Activated T-cell treated with anti-CD3 and anti-CD28 coated beads, Interleukin-2, amount 50 U/mL, for 24 hours (primary cell): ENCODE results near the gene COX14.

Experiments
- DNase-seq: peaks from one replicate; pipeline ENCODE4 v3.0.0-alpha.2; 2020
- H3K27ac Mint-ChIP-seq: 2 replicates; pipeline ENCODE4 v1.8.0; 2020; ENCODE audit warnings: mild to moderate bottlenecking, mixed read lengths
- H3K27me3 Mint-ChIP-seq: 2 replicates; pipeline ENCODE4 v1.8.0; 2020; ENCODE audit warnings: mixed read lengths
- H3K36me3 Mint-ChIP-seq: 2 replicates; pipeline ENCODE4 v1.8.0; 2020; ENCODE audit warnings: low read depth, mixed read lengths
- H3K4me1 Mint-ChIP-seq: 2 replicates; pipeline ENCODE4 v1.8.0; 2020; ENCODE audit warnings: low read depth, mixed read lengths
- H3K4me3 Mint-ChIP-seq: 2 replicates; pipeline ENCODE4 v1.8.0; 2020; ENCODE audit warnings: mild to moderate bottlenecking, moderate library complexity, mixed read lengths
- H3K9me3 Mint-ChIP-seq: 2 replicates; pipeline ENCODE4 v1.8.0; 2020; ENCODE audit warnings: mixed read lengths

The COX14 gene

DNA sequence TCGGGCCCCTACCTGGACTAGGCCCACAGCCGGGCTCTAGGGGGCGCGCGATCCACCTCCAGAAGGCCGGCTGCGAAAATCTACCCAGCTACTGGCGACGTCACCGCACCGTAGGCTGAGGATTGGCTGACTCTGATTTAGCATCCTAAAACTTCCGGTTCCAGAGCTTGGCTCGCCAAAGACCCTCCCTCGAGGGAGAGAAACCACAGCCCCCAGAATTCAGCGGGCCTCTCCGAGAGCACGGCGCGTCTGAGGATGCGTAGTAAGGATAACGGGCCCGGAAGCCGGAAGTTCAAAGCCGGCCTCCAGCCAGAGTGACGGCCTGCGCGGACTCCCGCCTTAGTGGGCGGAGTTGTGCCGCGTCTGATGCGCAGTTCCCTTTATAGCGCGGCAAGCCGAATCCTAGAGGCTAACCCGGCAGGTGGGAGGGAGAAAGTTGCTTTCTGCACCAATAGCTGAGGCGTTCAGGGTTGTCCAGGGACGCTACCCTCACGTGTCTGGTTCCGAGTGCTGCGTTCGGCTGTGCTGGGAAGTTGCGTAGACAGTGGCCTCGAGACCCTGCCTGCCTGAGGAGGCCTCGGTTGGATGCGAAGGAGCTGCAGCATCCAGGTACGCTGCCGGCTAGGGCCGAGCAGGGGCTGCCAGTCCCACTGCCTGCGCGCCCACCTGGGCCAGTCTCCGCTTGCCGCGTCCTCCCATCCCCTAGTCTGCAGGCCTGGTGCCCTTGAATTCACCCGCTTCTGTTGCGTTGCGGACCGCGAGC lies at the start of gene COX14:
TSS of gene COX14 (plus strand) at position 544 of the 763 bp plus-strand sequence. CDS start 7,808 bp downstream, outside the sequence.
- no peaks in the 10 kb centered on the region for H3K27me3 Mint-ChIP-seq
- no peaks in the 10 kb centered on the region for H3K9me3 Mint-ChIP-seq
- peaks cover 41% of the 10 kb centered on the region for H3K4me1 Mint-ChIP-seq
- peak within 1 kb of the TSS; percentile 99 for H3K4me3 Mint-ChIP-seq
- peaks cover 33% of the 10 kb centered on the region for H3K36me3 Mint-ChIP-seq
- H3K27ac Mint-ChIP-seq = peak within 1 kb of the TSS; percentile 99
- peak; percentile 99 for DNase-seq

DNA sequence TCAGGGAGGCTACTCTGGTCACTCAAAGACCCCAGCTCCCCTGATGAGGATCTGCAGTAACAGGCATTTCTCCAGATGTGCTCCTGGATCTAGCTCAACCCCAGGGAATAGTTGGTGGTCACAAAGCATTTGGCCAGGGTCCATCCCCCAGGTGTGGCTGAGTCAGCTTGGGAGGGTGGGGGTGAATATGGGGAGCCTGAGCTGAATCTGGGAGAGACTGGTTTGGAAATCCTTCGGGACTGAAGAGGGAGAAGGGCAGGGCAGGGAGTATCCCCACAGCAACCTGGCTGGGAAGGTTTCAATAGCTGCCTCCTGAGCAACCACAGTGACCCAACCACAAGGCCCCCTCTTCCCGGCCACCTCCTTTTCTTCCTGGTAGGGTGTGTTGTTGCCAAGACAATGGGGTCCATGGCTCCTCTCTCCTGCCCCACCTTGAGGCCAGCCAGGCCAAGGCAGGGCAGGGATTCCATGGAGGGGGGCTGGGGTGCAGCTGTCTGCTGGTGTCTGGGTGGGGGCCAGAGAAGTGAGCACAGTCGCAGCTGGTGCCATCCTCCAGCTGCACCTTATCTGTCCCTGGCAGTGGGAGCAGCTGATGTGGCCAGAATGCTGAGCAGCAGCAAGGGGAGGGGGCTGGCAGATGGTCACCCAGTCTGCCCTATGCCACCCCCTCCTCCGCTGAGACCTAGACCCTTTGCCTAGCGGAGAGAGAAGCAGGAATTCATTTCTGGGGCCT lies 49.1 kb upstream of the COX14 start:
- H3K4me1 Mint-ChIP-seq = peaks cover 28% of the 10 kb centered on the region
- H3K27me3 Mint-ChIP-seq = peaks cover 16% of the 10 kb centered on the region
- no peak overlapping the region for H3K27ac Mint-ChIP-seq
- H3K36me3 Mint-ChIP-seq = peaks cover 26% of the 10 kb centered on the region
- no peak overlapping the region for H3K4me3 Mint-ChIP-seq
- DNase-seq = no peak
- H3K9me3 Mint-ChIP-seq = no peaks in the 10 kb centered on the region

GRCh38 chr12:50065726-50066310 lies 46.2 kb upstream of the COX14 start:
- peaks cover 12% of the 10 kb centered on the region for H3K36me3 Mint-ChIP-seq
- H3K27me3 Mint-ChIP-seq = no peaks in the 10 kb centered on the region
- no peak overlapping the region for H3K27ac Mint-ChIP-seq
- no peaks in the 10 kb centered on the region for H3K9me3 Mint-ChIP-seq
- DNase-seq = no peak
- H3K4me3 Mint-ChIP-seq = no peak overlapping the region
- peaks cover 9% of the 10 kb centered on the region for H3K4me1 Mint-ChIP-seq

DNA sequence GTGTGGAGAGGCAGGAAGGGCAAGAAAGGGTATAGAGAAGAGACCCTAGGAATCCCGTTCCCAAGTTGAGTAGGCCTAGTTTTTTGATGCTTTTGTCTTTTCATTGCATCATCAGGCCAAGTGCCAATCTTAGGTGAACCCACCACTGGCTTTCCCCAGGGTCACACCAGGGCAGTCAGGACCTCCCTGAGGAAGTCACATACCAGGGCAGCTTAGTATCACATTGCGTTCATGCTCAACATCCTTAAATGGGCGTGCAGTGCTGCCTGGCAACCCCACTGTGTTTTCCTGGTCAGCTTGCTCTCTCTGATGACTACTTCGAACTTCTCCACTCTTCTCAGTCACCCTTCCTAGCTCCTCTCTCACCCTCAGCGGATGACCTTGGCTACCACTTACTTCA lies 45.6 kb upstream of the COX14 start:
- Mint-ChIP-seq H3K36me3 (peaks cover 8% of the 10 kb centered on the region), H3K27me3 (no peaks in the 10 kb centered on the region), H3K27ac (no peak overlapping the region), H3K4me3 (no peak overlapping the region), H3K4me1 (peaks cover 6% of the 10 kb centered on the region), H3K9me3 (no peaks in the 10 kb centered on the region)
- DNase-seq = no peak

- Mint-ChIP-seq H3K36me3 (peaks cover 5% of the 10 kb centered on the region), H3K27ac (no peak overlapping the region), H3K4me1 (peaks cover 6% of the 10 kb centered on the region), H3K27me3 (no peaks in the 10 kb centered on the region), H3K4me3 (no peak overlapping the region), H3K9me3 (no peaks in the 10 kb centered on the region)
- DNase-seq = no peak
These were observed 43.0 kb upstream of the COX14 start for GRCh38 chr12:50069069-50069468.

GRCh38 chr12:50069539-50069938 lies 42.5 kb upstream of the COX14 start:
- Mint-ChIP-seq H3K4me3 (no peak overlapping the region), H3K9me3 (no peaks in the 10 kb centered on the region), H3K27ac (no peak overlapping the region), H3K4me1 (peaks cover 6% of the 10 kb centered on the region), H3K27me3 (no peaks in the 10 kb centered on the region), H3K36me3 (peaks cover 5% of the 10 kb centered on the region)
- no peak for DNase-seq

DNA sequence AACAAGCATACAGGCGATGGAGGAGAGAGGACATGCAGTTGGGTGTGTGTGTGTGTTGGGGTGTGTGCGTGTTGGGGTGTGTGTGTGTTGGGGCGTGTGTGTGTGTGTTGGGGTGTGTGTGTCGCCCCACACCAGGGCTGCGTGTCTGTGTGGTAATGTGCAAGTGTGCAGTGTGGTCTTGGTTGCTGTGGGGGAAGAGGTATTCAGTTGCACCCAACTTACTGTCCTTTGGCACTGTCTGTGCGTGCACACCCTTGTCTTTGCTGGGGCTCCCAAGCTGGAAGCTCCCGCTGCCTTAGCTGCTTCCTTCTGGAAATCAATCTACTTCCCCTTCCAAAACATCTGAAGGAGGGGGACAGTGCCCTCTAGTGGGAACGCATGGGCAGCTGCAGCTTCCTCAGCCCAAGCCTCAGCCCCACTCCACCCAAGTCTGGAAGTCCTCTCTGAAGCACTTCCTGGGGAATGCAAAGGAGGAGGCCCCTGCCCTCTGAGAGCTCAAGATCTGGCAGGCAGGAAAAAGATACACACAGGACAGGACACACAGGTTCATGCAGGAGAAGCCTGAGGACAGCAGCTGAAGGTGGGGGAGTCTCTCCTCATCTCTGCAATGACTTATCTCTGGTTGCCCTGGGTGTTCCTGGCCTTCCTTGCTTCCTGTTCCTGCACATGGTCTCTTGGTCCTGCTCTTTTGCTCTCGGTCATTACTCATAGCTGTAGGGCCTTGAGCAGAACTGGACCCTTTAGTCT lies 41.5 kb upstream of the COX14 start:
- H3K27ac Mint-ChIP-seq = no peak overlapping the region
- H3K9me3 Mint-ChIP-seq = no peaks in the 10 kb centered on the region
- H3K27me3 Mint-ChIP-seq = no peaks in the 10 kb centered on the region
- no peak overlapping the region for H3K4me3 Mint-ChIP-seq
- DNase-seq = peak; percentile 74
- H3K4me1 Mint-ChIP-seq = peaks cover 9% of the 10 kb centered on the region
- peaks cover 5% of the 10 kb centered on the region for H3K36me3 Mint-ChIP-seq

- Mint-ChIP-seq H3K9me3 (no peaks in the 10 kb centered on the region), H3K27me3 (no peaks in the 10 kb centered on the region), H3K27ac (no peak overlapping the region), H3K36me3 (peaks cover 5% of the 10 kb centered on the region), H3K4me3 (no peak overlapping the region), H3K4me1 (peaks cover 8% of the 10 kb centered on the region)
- DNase-seq = no peak
These were observed 39.7 kb upstream of the COX14 start for GRCh38 chr12:50072198-50072907.

GRCh38 chr12:50073206-50073605 lies 38.8 kb upstream of the COX14 start:
- Mint-ChIP-seq H3K27ac (no peak overlapping the region), H3K4me1 (peaks cover 8% of the 10 kb centered on the region), H3K27me3 (no peaks in the 10 kb centered on the region), H3K9me3 (no peaks in the 10 kb centered on the region), H3K4me3 (no peak overlapping the region), H3K36me3 (peaks cover 5% of the 10 kb centered on the region)
- no peak for DNase-seq

DNA sequence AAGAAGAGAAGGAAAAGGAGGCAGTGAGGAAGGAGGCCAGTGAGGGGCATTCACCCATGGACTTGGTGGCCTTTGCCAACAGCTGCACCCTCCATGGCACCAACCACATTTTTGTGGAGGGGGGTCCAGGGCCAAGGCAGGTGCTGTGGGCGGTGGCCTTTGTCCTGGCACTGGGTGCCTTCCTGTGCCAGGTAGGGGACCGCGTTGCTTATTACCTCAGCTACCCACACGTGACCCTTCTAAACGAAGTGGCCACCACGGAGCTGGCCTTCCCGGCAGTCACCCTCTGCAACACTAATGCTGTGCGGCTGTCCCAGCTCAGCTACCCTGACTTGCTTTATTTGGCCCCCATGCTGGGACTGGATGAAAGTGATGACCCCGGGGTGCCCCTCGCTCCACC lies 38.3 kb upstream of the COX14 start:
- Mint-ChIP-seq H3K9me3 (no peaks in the 10 kb centered on the region), H3K4me1 (peaks cover 8% of the 10 kb centered on the region), H3K4me3 (no peak overlapping the region), H3K36me3 (peaks cover 5% of the 10 kb centered on the region), H3K27ac (no peak overlapping the region), H3K27me3 (no peaks in the 10 kb centered on the region)
- no peak for DNase-seq

DNA sequence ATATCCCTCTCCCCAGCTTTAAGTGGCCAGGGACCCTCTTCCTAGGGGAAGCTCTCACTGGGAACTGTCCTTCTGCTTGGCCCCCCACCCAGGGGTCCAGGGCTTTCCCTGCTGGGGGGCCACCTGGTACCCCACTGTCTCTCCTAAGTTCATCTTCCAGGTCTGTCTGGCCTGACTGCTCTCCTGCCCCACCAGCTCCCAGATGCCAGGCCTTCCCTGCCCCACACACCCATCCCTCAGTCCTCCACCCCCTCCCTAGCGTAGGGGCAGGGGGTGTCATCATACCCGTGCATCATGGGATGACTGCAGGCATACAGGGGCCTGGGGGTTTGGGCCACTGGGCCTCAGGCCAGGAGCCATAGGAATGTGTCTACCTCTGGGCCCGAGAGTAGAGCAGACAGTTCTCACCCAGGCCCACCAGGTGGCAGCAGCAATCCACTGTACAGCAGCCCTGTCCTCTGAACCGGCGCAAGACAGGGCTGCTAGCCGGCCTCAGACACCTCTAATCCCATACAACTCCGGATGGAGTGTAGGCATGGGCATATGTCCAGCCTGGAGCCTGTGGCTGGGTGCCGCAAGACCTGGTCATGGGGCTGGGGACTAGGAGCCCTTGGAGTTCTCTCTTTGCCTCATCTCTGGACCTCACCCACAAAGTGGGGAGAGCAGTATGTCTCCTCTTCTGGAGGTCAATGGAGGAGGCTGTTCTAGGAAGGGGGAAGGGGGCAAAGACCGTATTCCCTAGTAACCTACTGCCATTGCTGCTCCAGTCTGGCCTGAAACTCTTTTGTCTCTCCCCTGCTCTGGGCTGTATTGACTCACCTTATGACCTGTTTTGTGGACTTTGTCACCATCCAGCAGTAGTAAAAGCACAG lies 36.9 kb upstream of the COX14 start:
- Mint-ChIP-seq H3K36me3 (peaks cover 5% of the 10 kb centered on the region), H3K4me1 (peaks cover 8% of the 10 kb centered on the region), H3K27ac (peak overlapping the region; percentile 50), H3K27me3 (no peaks in the 10 kb centered on the region), H3K9me3 (no peaks in the 10 kb centered on the region), H3K4me3 (no peak overlapping the region)
- DNase-seq = peak; percentile 88

DNA sequence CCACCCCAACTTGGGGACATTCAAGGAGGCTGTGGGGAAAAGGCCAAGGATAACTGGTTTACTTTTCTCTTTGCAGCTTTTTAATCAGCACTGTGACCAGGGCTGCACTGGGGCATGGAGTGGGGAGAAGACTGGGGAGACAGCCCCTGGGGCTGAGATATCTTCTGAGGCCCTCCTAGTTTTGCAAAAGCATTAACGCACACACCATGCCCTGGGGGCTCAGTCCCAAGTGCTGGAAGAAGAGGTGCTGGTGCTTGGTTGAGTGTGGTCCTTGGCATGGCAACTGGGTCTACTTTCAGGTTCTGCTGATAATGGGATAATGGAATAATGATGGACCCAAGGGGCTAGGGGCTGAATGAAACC lies 36.2 kb upstream of the COX14 start:
- H3K36me3 Mint-ChIP-seq = peaks cover 4% of the 10 kb centered on the region
- H3K9me3 Mint-ChIP-seq = no peaks in the 10 kb centered on the region
- no peak overlapping the region for H3K27ac Mint-ChIP-seq
- peaks cover 3% of the 10 kb centered on the region for H3K4me1 Mint-ChIP-seq
- no peaks in the 10 kb centered on the region for H3K27me3 Mint-ChIP-seq
- DNase-seq = no peak
- no peak overlapping the region for H3K4me3 Mint-ChIP-seq

DNA sequence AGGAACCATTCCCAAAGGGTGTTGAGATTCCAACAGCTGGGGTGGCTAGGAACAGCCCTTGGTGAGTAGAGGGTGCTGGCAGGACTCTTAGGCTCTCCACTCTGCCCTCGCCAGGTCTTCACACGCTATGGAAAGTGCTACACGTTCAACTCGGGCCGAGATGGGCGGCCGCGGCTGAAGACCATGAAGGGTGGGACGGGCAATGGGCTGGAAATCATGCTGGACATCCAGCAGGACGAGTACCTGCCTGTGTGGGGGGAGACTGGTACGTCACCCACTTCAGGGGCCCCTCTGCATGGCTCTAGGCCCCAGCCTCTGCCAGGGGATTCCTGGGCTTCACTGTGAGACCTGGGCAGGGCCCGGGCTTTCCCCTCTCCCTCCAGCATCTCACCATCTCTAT lies 34.9 kb upstream of the COX14 start:
- no peak overlapping the region for H3K4me3 Mint-ChIP-seq
- H3K27ac Mint-ChIP-seq = no peak overlapping the region
- no peak for DNase-seq
- H3K27me3 Mint-ChIP-seq = no peaks in the 10 kb centered on the region
- peaks cover 3% of the 10 kb centered on the region for H3K4me1 Mint-ChIP-seq
- H3K9me3 Mint-ChIP-seq = no peaks in the 10 kb centered on the region
- peaks cover 4% of the 10 kb centered on the region for H3K36me3 Mint-ChIP-seq
